SH-SY5Y (cell line): ENCODE results near the gene DLG2.

Source experiments
- GATA2 ChIP-seq: IDR thresholded peaks from 2 replicates; pipeline ENCODE4 v1.6.1; 2011; ENCODE audit warnings: mild to moderate bottlenecking, low read depth, low read length
- GATA3 ChIP-seq: IDR thresholded peaks from 2 replicates; pipeline ENCODE4 v1.6.1; 2011; ENCODE audit warnings: low read depth, mild to moderate bottlenecking, low read length, moderate library complexity

DNA sequence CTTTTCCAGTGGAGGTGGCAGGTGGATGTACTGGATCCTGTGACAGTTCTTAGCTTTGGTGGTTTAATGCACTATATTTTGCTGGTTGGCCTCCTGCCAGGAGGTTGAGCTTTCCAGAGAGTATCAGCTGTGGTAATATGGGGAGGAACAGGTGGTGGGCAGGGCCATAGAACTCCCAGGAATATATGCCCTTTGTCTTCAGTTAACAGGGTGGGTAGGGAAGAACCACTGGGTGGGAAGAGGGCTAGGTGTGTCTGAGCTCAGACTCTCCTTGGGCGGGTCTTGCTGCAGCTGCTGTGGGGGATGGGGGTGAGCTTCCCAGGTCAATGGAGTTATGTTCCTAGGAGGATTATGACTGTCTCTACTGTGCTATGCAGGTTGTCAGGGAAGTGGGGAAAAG lies 203.8 kb downstream of the DLG2 start:
- no peak for TF ChIP-seq GATA2
- TF ChIP-seq GATA3 = no peak
